HepG2 (cell line): ENCODE data around the gene HMCN2. TPM values are rescaled to one million over a fixed set of nuclear protein-coding genes. Genes with fewer than 3 reads are reported as not detected.

Source experiments
- AGO1 ChIP-seq: fragments of 200-400 bp; formaldehyde crosslinking; IDR thresholded peaks from 2 replicates; pipeline ENCODE4 v1.6.1; 2017; ENCODE audit warnings: mild to moderate bottlenecking, low read depth, low read length, moderate library complexity; ENCODE audit not compliant: poor library complexity, severe bottlenecking
- CEBPG ChIP-seq: IDR thresholded peaks from 2 replicates; pipeline ENCODE4 v1.6.1; 2016
- NFE2L1 ChIP-seq: sonication (generic); formaldehyde crosslinking; IDR thresholded peaks from 2 replicates; pipeline ENCODE4 v1.4.0; 2020; ENCODE audit warnings: missing genetic modification reagents, mild to moderate bottlenecking, borderline replicate concordance
- NR2F2 ChIP-seq: IDR thresholded peaks from 2 replicates; pipeline ENCODE4 v1.6.1; 2012; ENCODE audit warnings: low read depth, inconsistent platforms, borderline replicate concordance
- RXRA ChIP-seq: sonication (generic); formaldehyde crosslinking; IDR thresholded peaks from 2 replicates; pipeline ENCODE4 v1.5.1; 2020; ENCODE audit warnings: missing genetic modification reagents
- ZKSCAN5 ChIP-seq: sonication (generic); formaldehyde crosslinking; IDR thresholded peaks from 2 replicates; pipeline ENCODE4 v1.5.1; 2020; ENCODE audit warnings: mild to moderate bottlenecking, missing genetic modification reagents
- ZNF224 ChIP-seq: sonication (generic); formaldehyde crosslinking; IDR thresholded peaks from 2 replicates; pipeline ENCODE4 v1.5.0; 2020; ENCODE audit warnings: mild to moderate bottlenecking, missing genetic modification reagents
- ZNF253 ChIP-seq: sonication (generic); formaldehyde crosslinking; IDR thresholded peaks from 2 replicates; pipeline ENCODE4 v1.8.0; 2022; ENCODE audit warnings: mild to moderate bottlenecking, missing genetic modification reagents, borderline replicate concordance
- ZSCAN22 ChIP-seq: sonication (generic); formaldehyde crosslinking; IDR thresholded peaks from 2 replicates; pipeline ENCODE4 v1.4.0; 2020; ENCODE audit warnings: mild to moderate bottlenecking, missing genetic modification reagents
- ZZZ3 ChIP-seq: sonication (generic); formaldehyde crosslinking; IDR thresholded peaks from 2 replicates; pipeline ENCODE4 v1.4.0; 2020; ENCODE audit warnings: missing genetic modification reagents, mild to moderate bottlenecking, borderline replicate concordance
- polyA plus RNA-seq, 8 experiments: library from polyadenylated mRNA; depleted of rRNA in 3 of 8; stranded (reverse) in 7 of 8; unstranded in 1 of 8; fragments of >200 nt; fragmentation: Illumina TruSeq in 4 of 8; extraction: Trizol in 4 of 8; gene quantifications; 2 replicates each; pipeline versions ENCODE4 v1.2.1 to v1.2.3, GENCODE V29; 2011 to 2016; ENCODE audit warnings: low read depth in 4 of 8, missing spikeins in 1 of 8, mixed read lengths in 1 of 8; ENCODE audit not compliant: insufficient read depth in 1 of 8
- total RNA-seq, 5 experiments: library from RNA; depleted of rRNA; stranded (reverse); fragments of >200 nt; fragmentation: Illumina TruSeq; extraction: Trizol; gene quantifications; 2 replicates each; pipeline ENCODE4 v1.2.3, GENCODE V29; 2016; ENCODE audit warnings: low read depth in 1 of 5
- TF ChIP-seq, protein P1 (sequence below): sonication (generic); formaldehyde crosslinking; IDR thresholded peaks from 2 replicates; pipeline ENCODE4 v1.5.0; 2020; ENCODE audit warnings: missing genetic modification reagents
- TF ChIP-seq, protein P2 (sequence below): sonication (generic); formaldehyde crosslinking; IDR thresholded peaks from 2 replicates; pipeline ENCODE4 v1.4.0; 2020; ENCODE audit warnings: missing genetic modification reagents
- TF ChIP-seq, protein P3 (sequence below), 2 experiments: IDR thresholded peaks; 2 replicates each; pipeline ENCODE4 v1.6.1; 2011 to 2012; ENCODE audit warnings: low read length in 2 of 2, borderline replicate concordance in 1 of 2, low read depth in 1 of 2, mild to moderate bottlenecking in 1 of 2, moderate library complexity in 1 of 2
- TF ChIP-seq, protein P4 (sequence below): sonication (generic); formaldehyde crosslinking; IDR thresholded peaks from 2 replicates; pipeline ENCODE4 v1.9.0; 2021; ENCODE audit warnings: missing genetic modification reagents, mild to moderate bottlenecking, borderline replicate concordance
- TF ChIP-seq, protein P5 (sequence below): sonication (generic); formaldehyde crosslinking; IDR thresholded peaks from 2 replicates; pipeline ENCODE4 v1.5.1; 2020; ENCODE audit warnings: mild to moderate bottlenecking, missing genetic modification reagents, moderate library complexity

Gene HMCN2
- total and polyA plus RNA-seq, 2 of the 13 experiments (the other 11 are each of a cell fraction or from before 2014, with no cell fraction given) = 0.09 TPM; not detected in 1

DNA sequence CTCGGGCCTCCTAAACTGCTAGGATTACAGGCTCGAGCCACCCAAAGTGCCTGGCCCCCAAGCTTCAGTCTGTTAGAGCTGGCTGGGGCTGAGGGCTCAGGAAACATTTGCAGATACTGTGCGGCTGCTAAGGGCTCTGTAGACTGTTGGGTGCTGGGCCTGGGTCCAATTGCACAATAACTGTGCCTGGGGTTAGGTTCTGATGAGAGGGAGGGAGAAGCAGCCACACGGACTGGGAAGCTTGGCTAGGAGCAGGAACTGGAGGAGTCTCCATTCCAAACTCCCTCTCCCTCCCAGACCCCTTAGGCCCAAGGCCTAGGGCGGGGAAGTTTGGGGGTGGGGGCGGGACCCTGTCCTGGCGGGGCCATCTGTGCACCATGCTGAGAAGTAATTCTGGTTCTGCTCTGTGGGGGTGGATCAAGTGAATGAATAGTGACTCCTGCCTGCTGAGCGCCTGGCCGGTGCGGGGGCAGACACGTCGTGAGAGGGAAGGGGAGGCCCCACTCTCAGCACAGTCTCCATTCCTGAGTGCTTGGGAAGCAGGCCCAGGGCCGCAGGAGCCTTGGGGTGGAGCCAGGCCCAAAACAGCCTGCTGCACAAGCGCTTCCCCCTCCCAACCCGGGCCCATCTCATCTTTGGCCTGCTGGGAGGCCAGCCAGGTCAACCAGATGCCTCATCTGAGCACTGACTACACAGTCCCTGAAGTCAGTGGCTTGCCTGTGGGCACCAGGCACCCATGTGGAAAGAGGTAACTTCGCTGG is 180.7 kb downstream of the HMCN2 start (continued):
- TF ChIP-seq, protein P1, sequence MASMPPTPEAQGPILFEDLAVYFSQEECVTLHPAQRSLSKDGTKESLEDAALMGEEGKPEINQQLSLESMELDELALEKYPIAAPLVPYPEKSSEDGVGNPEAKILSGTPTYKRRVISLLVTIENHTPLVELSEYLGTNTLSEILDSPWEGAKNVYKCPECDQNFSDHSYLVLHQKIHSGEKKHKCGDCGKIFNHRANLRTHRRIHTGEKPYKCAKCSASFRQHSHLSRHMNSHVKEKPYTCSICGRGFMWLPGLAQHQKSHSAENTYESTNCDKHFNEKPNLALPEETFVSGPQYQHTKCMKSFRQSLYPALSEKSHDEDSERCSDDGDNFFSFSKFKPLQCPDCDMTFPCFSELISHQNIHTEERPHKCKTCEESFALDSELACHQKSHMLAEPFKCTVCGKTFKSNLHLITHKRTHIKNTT = no peak
- TF ChIP-seq, protein P2, sequence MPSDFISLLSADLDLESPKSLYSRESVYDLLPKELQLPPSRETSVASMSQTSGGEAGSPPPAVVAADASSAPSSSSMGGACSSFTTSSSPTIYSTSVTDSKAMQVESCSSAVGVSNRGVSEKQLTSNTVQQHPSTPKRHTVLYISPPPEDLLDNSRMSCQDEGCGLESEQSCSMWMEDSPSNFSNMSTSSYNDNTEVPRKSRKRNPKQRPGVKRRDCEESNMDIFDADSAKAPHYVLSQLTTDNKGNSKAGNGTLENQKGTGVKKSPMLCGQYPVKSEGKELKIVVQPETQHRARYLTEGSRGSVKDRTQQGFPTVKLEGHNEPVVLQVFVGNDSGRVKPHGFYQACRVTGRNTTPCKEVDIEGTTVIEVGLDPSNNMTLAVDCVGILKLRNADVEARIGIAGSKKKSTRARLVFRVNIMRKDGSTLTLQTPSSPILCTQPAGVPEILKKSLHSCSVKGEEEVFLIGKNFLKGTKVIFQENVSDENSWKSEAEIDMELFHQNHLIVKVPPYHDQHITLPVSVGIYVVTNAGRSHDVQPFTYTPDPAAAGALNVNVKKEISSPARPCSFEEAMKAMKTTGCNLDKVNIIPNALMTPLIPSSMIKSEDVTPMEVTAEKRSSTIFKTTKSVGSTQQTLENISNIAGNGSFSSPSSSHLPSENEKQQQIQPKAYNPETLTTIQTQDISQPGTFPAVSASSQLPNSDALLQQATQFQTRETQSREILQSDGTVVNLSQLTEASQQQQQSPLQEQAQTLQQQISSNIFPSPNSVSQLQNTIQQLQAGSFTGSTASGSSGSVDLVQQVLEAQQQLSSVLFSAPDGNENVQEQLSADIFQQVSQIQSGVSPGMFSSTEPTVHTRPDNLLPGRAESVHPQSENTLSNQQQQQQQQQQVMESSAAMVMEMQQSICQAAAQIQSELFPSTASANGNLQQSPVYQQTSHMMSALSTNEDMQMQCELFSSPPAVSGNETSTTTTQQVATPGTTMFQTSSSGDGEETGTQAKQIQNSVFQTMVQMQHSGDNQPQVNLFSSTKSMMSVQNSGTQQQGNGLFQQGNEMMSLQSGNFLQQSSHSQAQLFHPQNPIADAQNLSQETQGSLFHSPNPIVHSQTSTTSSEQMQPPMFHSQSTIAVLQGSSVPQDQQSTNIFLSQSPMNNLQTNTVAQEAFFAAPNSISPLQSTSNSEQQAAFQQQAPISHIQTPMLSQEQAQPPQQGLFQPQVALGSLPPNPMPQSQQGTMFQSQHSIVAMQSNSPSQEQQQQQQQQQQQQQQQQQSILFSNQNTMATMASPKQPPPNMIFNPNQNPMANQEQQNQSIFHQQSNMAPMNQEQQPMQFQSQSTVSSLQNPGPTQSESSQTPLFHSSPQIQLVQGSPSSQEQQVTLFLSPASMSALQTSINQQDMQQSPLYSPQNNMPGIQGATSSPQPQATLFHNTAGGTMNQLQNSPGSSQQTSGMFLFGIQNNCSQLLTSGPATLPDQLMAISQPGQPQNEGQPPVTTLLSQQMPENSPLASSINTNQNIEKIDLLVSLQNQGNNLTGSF (CRISPR knock-in tag) = no peak
- TF ChIP-seq CEBPG = peak; percentile 86
- no peak for TF ChIP-seq ZZZ3
- TF ChIP-seq ZSCAN22 (CRISPR knock-in tag) = no peak
- TF ChIP-seq ZNF253 (CRISPR knock-in tag) = no peak
- TF ChIP-seq, protein P3, sequence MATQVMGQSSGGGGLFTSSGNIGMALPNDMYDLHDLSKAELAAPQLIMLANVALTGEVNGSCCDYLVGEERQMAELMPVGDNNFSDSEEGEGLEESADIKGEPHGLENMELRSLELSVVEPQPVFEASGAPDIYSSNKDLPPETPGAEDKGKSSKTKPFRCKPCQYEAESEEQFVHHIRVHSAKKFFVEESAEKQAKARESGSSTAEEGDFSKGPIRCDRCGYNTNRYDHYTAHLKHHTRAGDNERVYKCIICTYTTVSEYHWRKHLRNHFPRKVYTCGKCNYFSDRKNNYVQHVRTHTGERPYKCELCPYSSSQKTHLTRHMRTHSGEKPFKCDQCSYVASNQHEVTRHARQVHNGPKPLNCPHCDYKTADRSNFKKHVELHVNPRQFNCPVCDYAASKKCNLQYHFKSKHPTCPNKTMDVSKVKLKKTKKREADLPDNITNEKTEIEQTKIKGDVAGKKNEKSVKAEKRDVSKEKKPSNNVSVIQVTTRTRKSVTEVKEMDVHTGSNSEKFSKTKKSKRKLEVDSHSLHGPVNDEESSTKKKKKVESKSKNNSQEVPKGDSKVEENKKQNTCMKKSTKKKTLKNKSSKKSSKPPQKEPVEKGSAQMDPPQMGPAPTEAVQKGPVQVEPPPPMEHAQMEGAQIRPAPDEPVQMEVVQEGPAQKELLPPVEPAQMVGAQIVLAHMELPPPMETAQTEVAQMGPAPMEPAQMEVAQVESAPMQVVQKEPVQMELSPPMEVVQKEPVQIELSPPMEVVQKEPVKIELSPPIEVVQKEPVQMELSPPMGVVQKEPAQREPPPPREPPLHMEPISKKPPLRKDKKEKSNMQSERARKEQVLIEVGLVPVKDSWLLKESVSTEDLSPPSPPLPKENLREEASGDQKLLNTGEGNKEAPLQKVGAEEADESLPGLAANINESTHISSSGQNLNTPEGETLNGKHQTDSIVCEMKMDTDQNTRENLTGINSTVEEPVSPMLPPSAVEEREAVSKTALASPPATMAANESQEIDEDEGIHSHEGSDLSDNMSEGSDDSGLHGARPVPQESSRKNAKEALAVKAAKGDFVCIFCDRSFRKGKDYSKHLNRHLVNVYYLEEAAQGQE (IDR thresholded peaks at IDR 0.05; ENCODE audit: borderline replicate concordance in 1 of 2, low read depth in 1 of 2, low read length in 2 of 2) = no peak
- peak; percentile 14; the same call in 1 of the 2 replicates for TF ChIP-seq RXRA
- no peak for TF ChIP-seq NFE2L1 (CRISPR knock-in tag)
- no peak for TF ChIP-seq ZNF224 (CRISPR knock-in tag)
- TF ChIP-seq, protein P4, sequence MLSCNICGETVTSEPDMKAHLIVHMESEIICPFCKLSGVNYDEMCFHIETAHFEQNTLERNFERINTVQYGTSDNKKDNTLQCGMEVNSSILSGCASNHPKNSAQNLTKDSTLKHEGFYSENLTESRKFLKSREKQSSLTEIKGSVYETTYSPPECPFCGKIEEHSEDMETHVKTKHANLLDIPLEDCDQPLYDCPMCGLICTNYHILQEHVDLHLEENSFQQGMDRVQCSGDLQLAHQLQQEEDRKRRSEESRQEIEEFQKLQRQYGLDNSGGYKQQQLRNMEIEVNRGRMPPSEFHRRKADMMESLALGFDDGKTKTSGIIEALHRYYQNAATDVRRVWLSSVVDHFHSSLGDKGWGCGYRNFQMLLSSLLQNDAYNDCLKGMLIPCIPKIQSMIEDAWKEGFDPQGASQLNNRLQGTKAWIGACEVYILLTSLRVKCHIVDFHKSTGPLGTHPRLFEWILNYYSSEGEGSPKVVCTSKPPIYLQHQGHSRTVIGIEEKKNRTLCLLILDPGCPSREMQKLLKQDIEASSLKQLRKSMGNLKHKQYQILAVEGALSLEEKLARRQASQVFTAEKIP (CRISPR knock-in tag) = no peak
- TF ChIP-seq NR2F2 = no peak
- TF ChIP-seq, protein P5, sequence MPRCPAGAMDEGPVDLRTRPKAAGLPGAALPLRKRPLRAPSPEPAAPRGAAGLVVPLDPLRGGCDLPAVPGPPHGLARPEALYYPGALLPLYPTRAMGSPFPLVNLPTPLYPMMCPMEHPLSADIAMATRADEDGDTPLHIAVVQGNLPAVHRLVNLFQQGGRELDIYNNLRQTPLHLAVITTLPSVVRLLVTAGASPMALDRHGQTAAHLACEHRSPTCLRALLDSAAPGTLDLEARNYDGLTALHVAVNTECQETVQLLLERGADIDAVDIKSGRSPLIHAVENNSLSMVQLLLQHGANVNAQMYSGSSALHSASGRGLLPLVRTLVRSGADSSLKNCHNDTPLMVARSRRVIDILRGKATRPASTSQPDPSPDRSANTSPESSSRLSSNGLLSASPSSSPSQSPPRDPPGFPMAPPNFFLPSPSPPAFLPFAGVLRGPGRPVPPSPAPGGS = no peak
- no peak for TF ChIP-seq ZKSCAN5 (CRISPR knock-in tag)
- peak; percentile 34 for TF ChIP-seq AGO1
